Adrenal gland (tissue), 12 donors: Measurements from ENCODE around the gene GCNT2. TPM values are rescaled to one million over a fixed set of nuclear protein-coding genes. Genes with fewer than 3 reads are reported as not detected.

ENCODE experiments used
- DNase-seq, 7 donors: peaks; one replicate each; pipeline ENCODE4 v3.0.0-alpha.2; 2019 to 2020
- H3K27ac ChIP-seq, 5 donors: fragments of 200-600 bp; sonication (generic) in 4 of 5; 1 replicate in 3 of 5; 2 replicates in 2 of 5; pipeline versions ENCODE4 v1.5.1 to v1.8.0; 2016 to 2020; ENCODE audit warnings: mild to moderate bottlenecking in 1 of 5
- H3K27me3 ChIP-seq: fragments of 200-600 bp; 2 replicates; pipeline ENCODE4 v1.8.0; 2021
- H3K36me3 ChIP-seq, 2 donors: fragments of 200-600 bp; replicated peaks in 1 of 2; 1 replicate in 1 of 2; 2 replicates in 1 of 2; pipeline versions ENCODE4 v1.5.1 to v1.8.0; 2018 to 2022
- H3K4me1 ChIP-seq, 2 donors: fragments of 200-600 bp; replicated peaks in 1 of 2; 1 replicate in 1 of 2; 2 replicates in 1 of 2; pipeline versions ENCODE4 v1.5.1 to v1.8.0; 2018 to 2021
- H3K4me3 ChIP-seq, 4 donors: fragments of 200-600 bp; sonication (generic) in 3 of 4; one replicate each; pipeline ENCODE4 v1.5.1; 2016 to 2018
- H3K9me3 ChIP-seq, 3 donors: fragments of 200-600 bp; sonication (generic) in 1 of 3; replicated peaks in 1 of 3; 1 replicate in 2 of 3; 2 replicates in 1 of 3; pipeline versions ENCODE4 v1.5.1 to v1.8.0; 2016 to 2021
- CTCF ChIP-seq, 6 experiments: fragments of 450-650 bp in 4 of 6; fragments of 200-600 bp in 2 of 6; sonication (generic) in 1 of 6; IDR thresholded peaks; 1 replicate in 5 of 6; 2 replicates in 1 of 6; pipeline versions ENCODE4 v1.5.1 to v1.8.0; 2016 to 2021; ENCODE audit warnings: antibody characterized with exemption in 6 of 6, mild to moderate bottlenecking in 2 of 6, moderate library complexity in 1 of 6
- POLR2A ChIP-seq, 2 donors: fragments of 450-650 bp; IDR thresholded peaks; one replicate each; pipeline ENCODE4 v1.6.1; 2017; ENCODE audit warnings: antibody characterized with exemption in 2 of 2, mild to moderate bottlenecking in 2 of 2, moderate library complexity in 1 of 2
- WGBS, 4 donors: extraction: QIAGEN DNeasy Blood & Tissue Kit in 2 of 4; methylation state at CpG; one replicate each; pipeline versions ENCODE4 v1.1.5 to v1.1.7; 2013 to 2017; 5-methylcytosine and 5-hydroxymethylcytosine counted together
- intact Hi-C, 2 donors: fragments of 100-400 bp; cut with DNase I; formaldehyde crosslinking; loops; one replicate each; pipeline versions ENCODE4 v1.14.1 to v1.15.0; 2022 to 2023
- polyA plus RNA-seq, 3 donors: library from polyadenylated mRNA; stranded (reverse); fragments of 200-250 nt in 2 of 3; fragments of 350-450 nt in 1 of 3; fragmentation: Illumina TruSeq in 1 of 3; extraction: RNeasy Lipid Tissue Mini Kit (QIAGEN cat#74804) in 1 of 3; gene quantifications; one replicate each; pipeline ENCODE4 v1.2.3, GENCODE V29; 2013 to 2014
- total RNA-seq, 9 donors: library from RNA; depleted of rRNA in 4 of 9; stranded (reverse); fragments of >200 nt in 4 of 9; fragments of 120-200 nt in 1 of 9; fragmentation: NEBNext Ultra II Directional in 1 of 9; extraction: Animal tissue kit (Norgen Biotek cat#: 25700) in 1 of 9; gene quantifications; one replicate each; pipeline versions ENCODE4 v1.1.0 to v1.2.4, GENCODE V29; 2013 to 2023
- donor health status: healthy with polysubstance abuse.
- donor health status: Bipolar disorder and iron deficiency.
- donor health status: DM: yes; HTN: yes; CAD: no.
- donor health status: DM: no; HTN: no; CAD: no.
- donor health status: DM: no; HTN: no; CAD: no.
- donor health status: DM: yes; HTN: yes; CAD: no.

GCNT2 gene
- total and polyA plus RNA-seq, 12 donors, result 0.27 to 4.0 (median 1.7) TPM

GRCh38 chr6:10603219-10603618, 82.1 kb downstream of the GCNT2 start:
- Histone ChIP-seq H3K4me1 (no peaks in the 10 kb centered on the region), H3K36me3 (no peaks in the 10 kb centered on the region), H3K4me3 (no peak overlapping the region), H3K27ac (no peak overlapping the region), H3K27me3 (no peaks in the 10 kb centered on the region), H3K9me3 (no peaks in the 10 kb centered on the region)
- 77 to 88% (median 84%) methylated on average over 6 of the region's 6 CpGs for WGBS, 4 donors
- no peak for DNase-seq
- intact Hi-C loops, result no loop called here
- no peak for TF ChIP-seq CTCF (IDR thresholded peaks at IDR 0.05)
- no peak for TF ChIP-seq POLR2A (IDR thresholded peaks at IDR 0.05)

GRCh38 chr6:10609038-10609437, 87.9 kb downstream of the GCNT2 start:
- no peaks in the 10 kb centered on the region for H3K27me3 ChIP-seq
- no peaks in the 10 kb centered on the region for H3K9me3 ChIP-seq
- 93 to 94% (median 94%) methylated on average over 1 of the region's 1 CpG for WGBS, 4 donors
- H3K4me1 ChIP-seq, result no peaks in the 10 kb centered on the region
- TF ChIP-seq POLR2A (IDR thresholded peaks at IDR 0.05) (no peak), CTCF (IDR thresholded peaks at IDR 0.05) (no peak)
- no peak for DNase-seq
- no peak overlapping the region for H3K4me3 ChIP-seq
- no peak overlapping the region for H3K27ac ChIP-seq
- intact Hi-C loops, result no loop called here
- H3K36me3 ChIP-seq, result no peaks in the 10 kb centered on the region

- Histone ChIP-seq H3K9me3 (no peaks in the 10 kb centered on the region), H3K36me3 (no peaks in the 10 kb centered on the region), H3K4me1 (no peaks in the 10 kb centered on the region), H3K27ac (no peak overlapping the region), H3K4me3 (no peak overlapping the region), H3K27me3 (no peaks in the 10 kb centered on the region)
- WGBS, 4 donors, result 65 to 82% (median 75%) methylated on average over 1 of the region's 1 CpG
- DNase-seq, result no peak
- intact Hi-C loops, result no loop called here
- TF ChIP-seq POLR2A (IDR thresholded peaks at IDR 0.05) (no peak), CTCF (IDR thresholded peaks at IDR 0.05) (no peak)
Measured at GRCh38 chr6:10610289-10610688, 89.1 kb downstream of the GCNT2 start.

- H3K27me3 ChIP-seq, result no peaks in the 10 kb centered on the region
- no peaks in the 10 kb centered on the region for H3K9me3 ChIP-seq
- DNase-seq, result no peak
- no peaks in the 10 kb centered on the region for H3K36me3 ChIP-seq
- intact Hi-C loops, result no loop called here
- no peak overlapping the region for H3K4me3 ChIP-seq
- H3K4me1 ChIP-seq, result no peaks in the 10 kb centered on the region
- no peak overlapping the region for H3K27ac ChIP-seq
- 72 to 90% (median 76%) methylated on average over 7 to 8 of the region's 8 CpGs for WGBS, 4 donors
- TF ChIP-seq CTCF (IDR thresholded peaks at IDR 0.05), result no peak
- TF ChIP-seq POLR2A (IDR thresholded peaks at IDR 0.05), result no peak
Measured at GRCh38 chr6:10612161-10612560, 91.0 kb downstream of the GCNT2 start.
